ENCODE results near the gene TWIST1.
A peak's percentile ranks its signal among the peaks of the same experiment; 100 is the strongest.

TWIST1 gene

DNA sequence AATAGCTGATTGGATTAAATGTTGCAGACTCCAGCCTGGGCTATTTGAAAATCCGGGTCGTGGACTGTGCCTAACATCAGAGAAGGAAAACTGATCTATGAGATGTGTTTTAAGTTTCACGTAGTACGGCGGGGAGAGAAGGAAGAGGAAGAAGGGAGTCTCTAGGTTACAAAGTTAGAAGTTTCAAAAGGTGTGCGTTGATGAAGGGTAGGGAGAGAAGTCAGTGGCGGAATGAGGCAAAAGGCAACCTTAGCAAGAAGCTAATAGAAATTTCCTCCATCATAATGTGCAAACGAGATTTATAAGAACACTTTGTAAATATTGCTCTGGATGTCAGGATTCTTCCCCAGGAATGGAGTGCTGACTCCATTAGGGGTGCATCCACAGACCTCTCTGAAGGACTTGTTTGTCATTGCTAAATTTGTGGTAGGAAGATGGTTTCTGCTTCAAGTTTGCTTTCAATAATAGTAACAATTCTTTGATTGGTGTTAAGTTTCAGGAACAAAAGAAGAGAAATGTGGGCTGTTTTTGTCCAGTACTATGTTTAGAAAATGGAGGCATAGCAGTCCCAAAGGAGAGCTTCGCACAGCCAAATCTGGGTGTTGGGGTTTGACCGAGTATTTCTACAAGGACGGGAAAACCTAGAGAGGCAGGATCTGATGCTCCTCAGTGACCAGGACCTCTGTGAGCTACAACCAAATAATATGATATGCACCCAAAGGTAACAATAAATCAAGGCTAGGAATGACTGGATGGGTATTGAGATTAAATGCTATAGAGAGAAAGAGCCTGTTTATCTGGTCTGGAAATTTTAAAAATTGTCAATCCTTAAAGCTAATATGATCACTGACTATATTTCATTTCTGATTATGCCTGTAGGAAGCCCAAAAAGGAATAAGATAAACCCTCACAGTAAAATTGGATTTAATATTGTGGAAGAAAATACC is 8.2 kb downstream of the TWIST1 start:
- no peak overlapping the region for H3K4me3 Mint-ChIP-seq
- H3K4me1 Mint-ChIP-seq (ENCODE audit: low read depth in 2 of 2) = peaks cover 0 to 6% of the 10 kb centered on the region in 2 donors
- peaks cover 71 to 87% of the 10 kb centered on the region in 2 donors for H3K27me3 Mint-ChIP-seq
- ATAC-seq (replicated peaks) (no peak), DNase-seq (no peak)
- H3K9me3 Mint-ChIP-seq = peaks cover 2 to 10% of the 10 kb centered on the region in 2 donors
- no peak overlapping the region for H3K27ac Mint-ChIP-seq
- no peaks in the 10 kb centered on the region for H3K36me3 Mint-ChIP-seq (ENCODE audit: insufficient read depth)

DNA sequence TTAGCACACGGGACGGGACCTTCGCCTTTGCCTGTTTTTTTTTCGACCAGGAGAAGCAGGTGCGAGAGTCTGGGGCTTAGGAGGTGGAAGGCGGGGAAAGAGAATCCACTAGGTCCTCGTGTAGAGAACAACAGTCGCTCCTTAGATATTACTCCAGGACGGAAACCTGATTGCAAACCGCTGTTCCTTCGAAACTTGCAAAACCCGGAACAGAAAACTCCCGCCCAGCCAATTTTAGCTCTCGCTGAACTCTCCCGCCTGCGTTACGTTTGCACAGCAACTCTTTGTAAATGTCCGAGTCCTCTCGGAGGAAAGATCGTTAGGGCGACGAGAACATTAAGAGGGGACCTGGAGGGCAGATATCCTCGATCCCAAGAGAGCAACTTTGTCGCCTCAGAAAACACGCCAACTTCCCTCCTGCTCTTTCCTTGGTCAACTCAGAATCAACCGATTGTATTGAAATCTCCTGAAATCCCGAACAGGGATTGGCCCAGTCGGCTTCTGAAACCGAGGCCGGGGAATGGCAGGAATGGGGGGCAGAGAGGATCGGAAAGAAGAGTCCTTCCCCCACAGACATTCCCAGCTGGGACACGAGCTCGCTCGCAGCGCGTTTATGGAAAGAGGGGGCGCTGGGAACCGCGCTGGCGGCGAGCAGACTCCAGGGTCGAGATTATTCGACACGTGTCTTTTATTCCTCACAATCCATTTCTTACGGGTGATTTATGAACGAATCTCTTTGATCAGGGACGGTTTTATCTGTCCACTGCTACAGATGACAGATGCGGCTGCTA is 9.9 kb downstream of the TWIST1 start:
- peaks cover 2 to 10% of the 10 kb centered on the region in 2 donors for H3K9me3 Mint-ChIP-seq
- peaks cover 0 to 6% of the 10 kb centered on the region in 2 donors for H3K4me1 Mint-ChIP-seq (ENCODE audit: low read depth in 2 of 2)
- no peak for ATAC-seq (replicated peaks)
- no peak overlapping the region for H3K4me3 Mint-ChIP-seq
- no peaks in the 10 kb centered on the region for H3K36me3 Mint-ChIP-seq (ENCODE audit: insufficient read depth)
- DNase-seq = no peak
- no peak overlapping the region for H3K27ac Mint-ChIP-seq
- peaks cover 77 to 81% of the 10 kb centered on the region in 2 donors for H3K27me3 Mint-ChIP-seq

DNA sequence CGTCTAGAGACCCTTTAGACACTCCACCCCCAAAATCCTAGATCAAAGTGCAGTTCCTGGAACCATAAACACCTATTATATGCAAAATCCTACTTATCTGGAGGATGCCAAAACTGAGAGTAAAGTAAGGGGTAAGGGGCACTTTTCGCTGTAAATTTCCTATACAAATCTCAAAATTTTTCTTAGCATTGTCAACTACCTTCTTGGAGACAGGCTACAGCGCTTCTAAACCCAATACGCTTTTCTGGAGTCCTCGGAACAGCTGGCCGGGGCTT is 10.4 kb downstream of the TWIST1 start:
- H3K9me3 Mint-ChIP-seq = peaks cover 2 to 10% of the 10 kb centered on the region in 2 donors
- H3K4me3 Mint-ChIP-seq = no peak overlapping the region
- DNase-seq = no peak
- no peak for ATAC-seq (replicated peaks)
- H3K27me3 Mint-ChIP-seq = peaks cover 72 to 76% of the 10 kb centered on the region in 2 donors
- peaks cover 0 to 6% of the 10 kb centered on the region in 2 donors for H3K4me1 Mint-ChIP-seq (ENCODE audit: low read depth in 2 of 2)
- H3K27ac Mint-ChIP-seq = no peak overlapping the region
- no peaks in the 10 kb centered on the region for H3K36me3 Mint-ChIP-seq (ENCODE audit: insufficient read depth)

DNA sequence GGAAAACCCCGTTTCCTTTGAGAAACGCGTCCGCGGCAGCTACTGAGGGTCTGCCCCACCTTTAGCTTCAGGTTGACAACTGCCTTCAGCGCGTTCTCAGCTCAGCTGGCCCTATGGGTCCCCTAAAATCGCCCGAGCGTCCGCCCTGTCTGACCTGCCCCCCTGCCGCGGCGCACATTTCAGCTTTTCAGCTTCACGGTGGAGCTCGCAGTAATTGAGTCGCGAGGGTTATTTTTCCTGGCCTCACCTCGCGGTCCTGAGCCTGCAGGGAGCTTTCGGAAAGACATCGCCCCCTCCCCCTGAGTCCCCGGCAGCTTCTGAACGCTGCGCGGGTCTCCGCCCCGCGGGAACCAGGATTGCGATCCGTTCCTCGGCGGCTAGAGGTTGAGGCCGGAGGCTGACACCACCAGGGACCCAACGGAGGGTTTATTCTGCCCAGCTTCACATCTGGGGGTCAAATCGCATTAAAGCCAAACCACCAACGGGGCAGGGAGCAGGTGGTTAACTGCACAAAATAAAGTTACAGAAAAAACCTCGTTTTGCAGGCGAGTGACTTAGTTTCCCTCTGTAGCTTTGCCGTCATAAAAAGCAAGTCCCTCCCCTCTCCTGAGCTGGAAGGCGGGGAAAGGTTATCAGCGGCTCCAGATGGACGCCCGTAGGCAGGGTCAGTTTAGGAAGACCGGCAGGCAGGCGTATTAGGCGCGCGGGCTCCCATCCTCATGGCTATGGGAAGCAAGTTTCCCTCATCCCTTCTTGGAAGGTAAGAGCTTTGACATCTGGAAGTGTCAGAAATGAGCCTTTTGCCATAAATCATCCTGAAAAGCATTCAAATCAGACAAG is 11.0 kb downstream of the TWIST1 start:
- Mint-ChIP-seq H3K27ac (no peak overlapping the region), H3K27me3 (peaks cover 67 to 70% of the 10 kb centered on the region in 2 donors), H3K36me3 (ENCODE audit: insufficient read depth) (no peaks in the 10 kb centered on the region), H3K4me1 (ENCODE audit: low read depth in 2 of 2) (peaks cover 0 to 6% of the 10 kb centered on the region in 2 donors), H3K9me3 (peaks cover 2 to 10% of the 10 kb centered on the region in 2 donors), H3K4me3 (peak overlapping the region in 1 of 2 donors; percentile 23)
- DNase-seq (no peak), ATAC-seq (replicated peaks) (no peak)

DNA sequence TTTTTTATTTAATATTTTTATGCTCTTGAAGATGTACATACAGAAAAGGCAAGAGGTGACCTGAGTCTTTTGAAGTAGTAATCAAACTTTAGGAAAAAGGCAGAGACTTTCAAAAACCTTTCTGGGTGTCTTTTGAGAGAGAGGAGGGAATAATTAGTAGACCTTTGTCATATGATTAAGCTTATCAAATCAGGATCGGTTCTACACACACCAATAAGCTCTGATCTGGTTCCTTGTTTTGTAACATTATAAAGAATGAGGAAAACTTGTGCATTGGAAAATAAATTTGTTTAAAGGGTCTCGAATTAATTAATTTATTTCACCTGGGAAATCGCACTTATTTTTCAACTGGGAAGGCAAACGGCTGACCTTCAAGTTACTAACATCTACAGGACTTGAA is 11.9 kb downstream of the TWIST1 start:
- Mint-ChIP-seq H3K4me3 (no peak overlapping the region), H3K36me3 (ENCODE audit: insufficient read depth) (no peaks in the 10 kb centered on the region), H3K27me3 (peaks cover 57 to 61% of the 10 kb centered on the region in 2 donors), H3K4me1 (ENCODE audit: low read depth in 2 of 2) (peaks cover 0 to 6% of the 10 kb centered on the region in 2 donors), H3K27ac (no peak overlapping the region), H3K9me3 (peaks cover 2 to 10% of the 10 kb centered on the region in 2 donors)
- DNase-seq = no peak
- no peak for ATAC-seq (replicated peaks)

DNA sequence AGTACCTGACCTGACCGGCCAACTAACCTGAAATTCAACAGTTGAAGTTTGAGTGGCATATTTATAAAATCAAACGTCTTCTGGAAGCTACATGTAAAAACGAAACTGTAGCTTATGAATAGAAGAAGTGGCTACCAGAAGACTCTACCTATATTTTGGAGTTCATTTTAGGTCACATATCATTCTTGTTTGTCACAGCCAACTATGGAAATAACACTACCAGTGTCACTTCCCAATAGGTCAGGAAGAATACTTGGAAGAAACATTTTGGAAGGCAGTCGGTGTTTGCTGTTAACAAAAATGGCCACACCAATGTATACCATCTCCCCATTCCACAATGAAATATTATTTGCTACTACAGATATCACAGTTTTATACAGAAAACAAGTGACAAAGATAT is 12.6 kb downstream of the TWIST1 start:
- no peak overlapping the region for H3K27ac Mint-ChIP-seq
- H3K27me3 Mint-ChIP-seq = peaks cover 51 to 54% of the 10 kb centered on the region in 2 donors
- peaks cover 2 to 10% of the 10 kb centered on the region in 2 donors for H3K9me3 Mint-ChIP-seq

DNA sequence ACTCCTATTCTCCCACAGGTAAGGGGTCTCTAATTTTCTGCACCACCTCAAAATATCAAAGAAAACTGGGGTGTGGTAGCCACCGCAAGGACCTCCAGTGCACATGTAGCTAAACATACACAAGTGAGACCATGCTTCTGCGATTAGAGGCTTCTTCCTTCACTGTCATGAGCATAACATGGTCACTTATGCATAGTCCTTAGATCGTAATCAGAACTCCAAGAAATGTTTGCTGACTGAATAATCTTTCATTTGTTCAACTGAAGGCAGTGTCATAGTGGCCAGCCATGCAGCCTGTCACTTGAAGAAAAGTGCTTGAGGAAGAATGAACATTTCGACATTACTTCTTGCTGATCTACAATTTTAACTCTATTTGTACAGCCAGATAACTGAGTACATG is 14.6 kb downstream of the TWIST1 start:
- H3K4me3 Mint-ChIP-seq = no peak overlapping the region
- ATAC-seq (replicated peaks) = no peak
- no peaks in the 10 kb centered on the region for H3K36me3 Mint-ChIP-seq (ENCODE audit: insufficient read depth)
- no peak overlapping the region for H3K27ac Mint-ChIP-seq
- H3K9me3 Mint-ChIP-seq = no peaks in the 10 kb centered on the region
- peaks cover 32 to 34% of the 10 kb centered on the region in 2 donors for H3K27me3 Mint-ChIP-seq
- peaks cover 0 to 6% of the 10 kb centered on the region in 2 donors for H3K4me1 Mint-ChIP-seq (ENCODE audit: low read depth in 2 of 2)
- no peak for DNase-seq

More for the DNA sequence above, 12.6 kb downstream of the TWIST1 start:
- H3K4me1 Mint-ChIP-seq (ENCODE audit: low read depth in 2 of 2) = peaks cover 0 to 6% of the 10 kb centered on the region in 2 donors
- ATAC-seq (replicated peaks) (no peak), DNase-seq (no peak)
- H3K4me3 Mint-ChIP-seq = no peak overlapping the region
- no peaks in the 10 kb centered on the region for H3K36me3 Mint-ChIP-seq (ENCODE audit: insufficient read depth)

DNA sequence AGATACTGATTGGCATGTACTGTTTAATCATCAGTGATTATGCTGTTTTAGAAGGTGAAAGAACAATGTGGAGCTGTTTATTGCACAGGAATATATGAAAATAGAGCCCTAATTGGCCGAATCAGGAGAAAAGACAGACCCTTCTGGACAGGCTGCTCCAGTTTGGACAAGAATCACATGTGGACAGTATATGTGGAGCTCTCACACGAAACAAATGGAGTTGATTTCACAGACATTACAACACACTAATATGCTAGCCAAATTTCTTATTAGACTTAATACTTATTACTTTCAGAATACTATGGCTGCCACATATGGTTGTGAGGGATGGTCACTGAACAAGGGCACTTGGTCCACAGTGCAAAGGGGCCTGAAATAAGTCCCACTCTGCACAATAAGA is 15.5 kb downstream of the TWIST1 start:
- ATAC-seq (replicated peaks) = no peak

DNA sequence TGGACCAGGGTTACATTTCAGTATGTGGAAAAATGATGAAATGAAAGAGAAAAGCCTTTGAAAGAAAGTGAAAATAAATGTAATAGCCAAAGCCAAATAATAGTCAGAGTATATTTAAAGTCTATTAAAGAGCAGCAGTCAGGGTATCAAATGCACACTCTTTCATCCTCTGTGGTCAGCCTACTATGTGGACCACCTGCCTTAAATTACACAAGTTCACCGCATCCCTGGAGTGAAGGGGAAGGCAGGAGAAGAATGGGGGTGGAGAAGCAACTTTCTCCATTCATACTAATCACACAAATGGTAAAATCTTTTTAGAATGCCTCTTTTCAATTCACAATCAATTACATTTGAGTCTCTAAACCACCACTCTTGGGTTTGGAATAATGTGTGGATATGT is 16.0 kb downstream of the TWIST1 start:
- Mint-ChIP-seq H3K27me3 (peaks cover 19 to 20% of the 10 kb centered on the region in 2 donors), H3K4me3 (no peak overlapping the region), H3K36me3 (ENCODE audit: insufficient read depth) (no peaks in the 10 kb centered on the region), H3K9me3 (no peaks in the 10 kb centered on the region), H3K27ac (no peak overlapping the region), H3K4me1 (ENCODE audit: low read depth in 2 of 2) (peaks cover 0 to 2% of the 10 kb centered on the region in 2 donors)
- ATAC-seq (replicated peaks) (no peak), DNase-seq (no peak)

More for the DNA sequence above, 15.5 kb downstream of the TWIST1 start:
- peaks cover 22 to 25% of the 10 kb centered on the region in 2 donors for H3K27me3 Mint-ChIP-seq
- H3K4me3 Mint-ChIP-seq = no peak overlapping the region
- DNase-seq = no peak
- H3K27ac Mint-ChIP-seq = no peak overlapping the region
- H3K9me3 Mint-ChIP-seq = no peaks in the 10 kb centered on the region
- H3K36me3 Mint-ChIP-seq (ENCODE audit: insufficient read depth) = no peaks in the 10 kb centered on the region
- peaks cover 0 to 2% of the 10 kb centered on the region in 2 donors for H3K4me1 Mint-ChIP-seq (ENCODE audit: low read depth in 2 of 2)

DNA sequence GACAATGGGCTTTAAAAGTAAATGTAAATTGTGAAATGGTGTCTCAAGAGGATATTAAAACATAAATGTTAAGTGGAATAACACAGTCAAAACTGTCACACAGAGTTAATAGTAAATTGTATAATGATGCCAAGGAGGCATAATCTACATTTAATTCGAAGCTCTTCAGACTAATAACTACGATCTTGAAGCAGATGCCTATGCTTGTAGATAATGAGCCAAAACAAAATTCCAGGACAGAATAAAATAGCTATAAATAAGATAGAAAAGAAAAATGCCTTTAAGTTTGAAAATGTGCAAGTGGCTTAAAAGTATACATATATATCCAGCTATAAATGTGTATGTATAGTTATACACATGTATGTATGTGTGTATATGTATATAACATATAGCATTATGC is 17.5 kb downstream of the TWIST1 start:
- DNase-seq = no peak
- H3K4me3 Mint-ChIP-seq = no peak overlapping the region
- no peaks in the 10 kb centered on the region for H3K4me1 Mint-ChIP-seq (ENCODE audit: low read depth in 2 of 2)
- no peaks in the 10 kb centered on the region for H3K9me3 Mint-ChIP-seq
- H3K27ac Mint-ChIP-seq = no peak overlapping the region
- no peaks in the 10 kb centered on the region for H3K36me3 Mint-ChIP-seq (ENCODE audit: insufficient read depth)
- no peak for ATAC-seq (replicated peaks)
- H3K27me3 Mint-ChIP-seq = peaks cover 8 to 9% of the 10 kb centered on the region in 2 donors

DNA sequence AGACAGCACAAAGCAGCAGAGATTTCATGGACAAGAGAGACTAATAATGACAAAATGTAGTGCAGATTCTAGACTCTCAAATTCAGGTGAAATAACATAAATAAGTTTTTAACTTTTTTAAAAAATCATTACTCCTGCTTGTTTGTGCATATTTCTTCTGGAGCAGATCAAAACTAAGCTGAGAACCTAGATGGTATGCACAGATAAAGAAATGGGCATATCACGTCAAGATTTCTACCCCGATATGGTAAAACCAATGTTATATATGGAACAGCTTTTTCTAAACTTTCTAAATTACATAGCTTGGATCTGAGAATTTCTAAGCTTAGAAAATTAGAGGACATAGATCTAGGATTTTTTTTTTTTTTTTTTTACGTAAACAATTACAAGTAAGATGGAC is 18.2 kb downstream of the TWIST1 start:
- Mint-ChIP-seq H3K27me3 (peaks cover 8 to 9% of the 10 kb centered on the region in 2 donors), H3K27ac (no peak overlapping the region), H3K36me3 (ENCODE audit: insufficient read depth) (no peaks in the 10 kb centered on the region), H3K4me3 (no peak overlapping the region), H3K9me3 (no peaks in the 10 kb centered on the region), H3K4me1 (ENCODE audit: low read depth in 2 of 2) (no peaks in the 10 kb centered on the region)
- no peak for ATAC-seq (replicated peaks)
- DNase-seq = no peak

DNA sequence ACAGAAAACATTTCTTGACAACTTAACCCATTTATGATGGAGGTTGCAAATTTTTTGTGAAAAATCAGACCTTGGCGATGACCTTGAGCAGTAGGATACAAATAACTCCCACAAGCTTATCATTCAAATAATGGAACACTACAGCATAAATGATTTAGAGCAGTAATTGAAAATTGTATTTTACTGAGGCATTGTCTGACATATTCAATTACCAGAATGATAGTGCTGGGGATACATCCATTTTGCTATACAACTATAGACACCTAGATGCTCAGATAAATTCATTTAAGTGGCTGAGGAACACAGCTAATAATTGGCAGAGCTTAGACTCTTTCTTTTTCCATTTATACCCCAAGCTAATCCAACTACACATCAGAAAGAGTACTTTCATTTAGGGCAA is 18.9 kb downstream of the TWIST1 start:
- Mint-ChIP-seq H3K4me3 (no peak overlapping the region), H3K27me3 (peaks cover 8 to 9% of the 10 kb centered on the region in 2 donors), H3K36me3 (ENCODE audit: insufficient read depth) (no peaks in the 10 kb centered on the region), H3K4me1 (ENCODE audit: low read depth in 2 of 2) (no peaks in the 10 kb centered on the region), H3K9me3 (no peaks in the 10 kb centered on the region), H3K27ac (no peak overlapping the region)
- DNase-seq (no peak), ATAC-seq (replicated peaks) (no peak)
